Gastroesophageal sphincter (tissue), 4 donors: Measurements from ENCODE around the gene ABL2. TPM values are rescaled to one million over a fixed set of nuclear protein-coding genes. Genes with fewer than 3 reads are reported as not detected.
"Not testable (repeated sequence)": the region's sequence is repeated elsewhere in the genome, so short reads cannot be mapped to it uniquely, and the experiment has no call there.

Source experiments
- ATAC-seq: fragments of 150-250 bp; one replicate; pipeline ENCODE4 v1.9.1; 2016; ENCODE audit warnings: mild to moderate bottlenecking, moderate library complexity
- H3K27ac ChIP-seq, 4 donors: fragments of 200-600 bp; sonication (generic) in 3 of 4; 1 replicate in 3 of 4; 2 replicates in 1 of 4; pipeline ENCODE4 v1.5.1; 2016 to 2019
- H3K27me3 ChIP-seq: fragments of 200-600 bp; sonication (generic); one replicate; pipeline ENCODE4 v1.5.1; 2019
- H3K36me3 ChIP-seq, 2 donors: fragments of 200-600 bp; sonication (generic); one replicate each; pipeline ENCODE4 v1.5.1; 2019; ENCODE audit warnings: control low read depth in 1 of 2
- H3K4me1 ChIP-seq, 3 donors: fragments of 200-600 bp; sonication (generic); 1 replicate in 2 of 3; 2 replicates in 1 of 3; pipeline ENCODE4 v1.5.1; 2016 to 2019; ENCODE audit warnings: control low read depth in 2 of 3
- H3K4me3 ChIP-seq, 2 donors: fragments of 200-600 bp; sonication (generic); one replicate each; pipeline ENCODE4 v1.5.1; 2019; ENCODE audit warnings: mild to moderate bottlenecking in 1 of 2, moderate library complexity in 1 of 2
- H3K9me3 ChIP-seq, 3 donors: fragments of 200-600 bp; sonication (generic); one replicate each; pipeline ENCODE4 v1.5.1; 2017 to 2019; ENCODE audit warnings: control low read depth in 2 of 3
- CTCF ChIP-seq, 4 experiments: fragments of 200-600 bp in 2 of 4; fragments of 450-650 bp in 2 of 4; sonication (generic) in 1 of 4; IDR thresholded peaks; one replicate each; pipeline ENCODE4 v1.5.1; 2017 to 2019; ENCODE audit warnings: antibody characterized with exemption in 4 of 4, mild to moderate bottlenecking in 2 of 4, moderate library complexity in 2 of 4
- EP300 ChIP-seq: sonication (generic); formaldehyde crosslinking; IDR thresholded peaks from one replicate; pipeline ENCODE4 v1.6.1; 2017; ENCODE audit warnings: antibody characterized with exemption, mild to moderate bottlenecking
- POLR2A ChIP-seq, 2 donors: fragments of 450-650 bp; IDR thresholded peaks; one replicate each; pipeline ENCODE4 v1.6.1; 2017; ENCODE audit warnings: antibody characterized with exemption in 2 of 2, mild to moderate bottlenecking in 2 of 2, moderate library complexity in 1 of 2
- POLR2AphosphoS5 ChIP-seq: sonication (generic); formaldehyde crosslinking; IDR thresholded peaks from one replicate; pipeline ENCODE4 v1.6.1; 2017; ENCODE audit warnings: antibody characterized with exemption
- WGBS, 2 donors: methylation state at CpG; one replicate each; pipeline ENCODE4 v1.1.5; 2018; ENCODE audit warnings: low coverage in 1 of 2; 5-methylcytosine and 5-hydroxymethylcytosine counted together
- total RNA-seq, 4 donors: library from RNA; depleted of rRNA; stranded (reverse); fragments of >200 nt; gene quantifications; one replicate each; pipeline ENCODE4 v1.1.0, GENCODE V29; 2016

Gene ABL2
- total RNA-seq, 4 donors from 2014 or later: 11.8 to 22.2 (median 17.2) TPM

GRCh38 chr1:179202161-179202560 lies 27.3 kb downstream of the ABL2 start:
- H3K27me3 ChIP-seq: no peaks in the 10 kb centered on the region
- peaks cover 0 to 27% (median 0%) of the 10 kb centered on the region in 3 donors for H3K4me1 ChIP-seq
- H3K36me3 ChIP-seq: no peaks in the 10 kb centered on the region
- TF ChIP-seq POLR2A (IDR thresholded peaks at IDR 0.05) (no peak), POLR2AphosphoS5 (no peak), CTCF (IDR thresholded peaks at IDR 0.05) (no peak), EP300 (no peak)
- no peak for ATAC-seq
- H3K9me3 ChIP-seq: no peaks in the 10 kb centered on the region
- 75 to 100% methylated on average over 1 of the region's 1 CpG for WGBS, 2 donors
- H3K4me3 ChIP-seq: no peak overlapping the region
- H3K27ac ChIP-seq: no peak overlapping the region

- no peaks in the 10 kb centered on the region for H3K36me3 ChIP-seq
- no peak overlapping the region for H3K27ac ChIP-seq
- no peak for ATAC-seq
- H3K4me1 ChIP-seq: peaks cover 0 to 11% (median 0%) of the 10 kb centered on the region in 3 donors
- H3K9me3 ChIP-seq: no peaks in the 10 kb centered on the region
- WGBS, 2 donors: 90 to 95% methylated on average over 2 of the region's 2 CpGs
- no peak overlapping the region for H3K4me3 ChIP-seq
- TF ChIP-seq POLR2AphosphoS5 (no peak), CTCF (IDR thresholded peaks at IDR 0.05) (no peak), POLR2A (IDR thresholded peaks at IDR 0.05) (no peak), EP300 (no peak)
- H3K27me3 ChIP-seq: no peaks in the 10 kb centered on the region
Measured at GRCh38 chr1:179200586-179200985, 28.9 kb downstream of the ABL2 start.

GRCh38 chr1:179197690-179198297 lies 31.7 kb downstream of the ABL2 start:
- Histone ChIP-seq H3K36me3 (no peaks in the 10 kb centered on the region), H3K4me1 (peaks cover 0 to 4% (median 0%) of the 10 kb centered on the region in 3 donors), H3K4me3 (no peak overlapping the region), H3K27ac (no peak overlapping the region), H3K27me3 (no peaks in the 10 kb centered on the region), H3K9me3 (no peaks in the 10 kb centered on the region)
- no peak for TF ChIP-seq POLR2AphosphoS5
- TF ChIP-seq EP300: no peak
- TF ChIP-seq CTCF (IDR thresholded peaks at IDR 0.05): no peak
- no peak for TF ChIP-seq POLR2A (IDR thresholded peaks at IDR 0.05)
- no peak for ATAC-seq
- WGBS, 2 donors: 94% methylated on average over 6 to 8 of the region's 14 CpGs

GRCh38 chr1:179195857-179196256 lies 33.6 kb downstream of the ABL2 start:
- not testable (repeated sequence) for H3K36me3 ChIP-seq, ATAC-seq, H3K4me3 ChIP-seq, H3K27ac ChIP-seq, H3K9me3 ChIP-seq, H3K27me3 ChIP-seq, H3K4me1 ChIP-seq
- 83 to 98% methylated on average over 5 of the region's 5 CpGs for WGBS, 2 donors

- no peak for ATAC-seq
- 75 to 77% methylated on average over 1 of the region's 1 CpG for WGBS, 2 donors
- TF ChIP-seq CTCF (IDR thresholded peaks at IDR 0.05) (no peak), POLR2AphosphoS5 (no peak), EP300 (no peak), POLR2A (IDR thresholded peaks at IDR 0.05) (no peak)
- no peak overlapping the region for H3K4me3 ChIP-seq
- no peaks in the 10 kb centered on the region for H3K4me1 ChIP-seq
- H3K27ac ChIP-seq: no peak overlapping the region
- H3K36me3 ChIP-seq: no peaks in the 10 kb centered on the region
- H3K9me3 ChIP-seq: no peaks in the 10 kb centered on the region
- no peaks in the 10 kb centered on the region for H3K27me3 ChIP-seq
Measured at GRCh38 chr1:179195376-179195775, 34.1 kb downstream of the ABL2 start.
